ENCODE results near the gene DNM3.
"Not testable (repeated sequence)": the region's sequence is repeated elsewhere in the genome, so short reads cannot be mapped to it uniquely, and the experiment has no call there.

DNM3 gene

GRCh38 chr1:172293429-172293828, 452.1 kb downstream of the DNM3 start:
- DNase-seq: no peak

GRCh38 chr1:172298141-172298540, 456.8 kb downstream of the DNM3 start:
- no peak for DNase-seq

- no peak for DNase-seq
Observed at GRCh38 chr1:172298911-172299310, 457.6 kb downstream of the DNM3 start.

GRCh38 chr1:172299515-172299914, 458.2 kb downstream of the DNM3 start:
- no peak for DNase-seq

GRCh38 chr1:172307508-172307907, 466.2 kb downstream of the DNM3 start:
- not testable (repeated sequence) for DNase-seq

GRCh38 chr1:172308142-172308541, 466.8 kb downstream of the DNM3 start:
- no peak for DNase-seq

- no peak for DNase-seq
Observed at GRCh38 chr1:172308577-172308976, 467.3 kb downstream of the DNM3 start.

GRCh38 chr1:172320733-172321132, 479.4 kb downstream of the DNM3 start:
- no peak for DNase-seq

GRCh38 chr1:172321451-172321850, 480.2 kb downstream of the DNM3 start:
- DNase-seq: peak; percentile 9

- peak; percentile 73 for DNase-seq
Observed at GRCh38 chr1:172322219-172323061, 481.1 kb downstream of the DNM3 start.

GRCh38 chr1:172323686-172324085, 482.4 kb downstream of the DNM3 start:
- no peak for DNase-seq

- DNase-seq: no peak
Observed at GRCh38 chr1:172324086-172324485, 482.8 kb downstream of the DNM3 start.

- no peak for DNase-seq
Observed at GRCh38 chr1:172324761-172325160, 483.5 kb downstream of the DNM3 start.

- DNase-seq: no peak
Observed at GRCh38 chr1:172325531-172325930, 484.2 kb downstream of the DNM3 start.

GRCh38 chr1:172326136-172326535, 484.8 kb downstream of the DNM3 start:
- DNase-seq: no peak

- DNase-seq: no peak
Observed at GRCh38 chr1:172328266-172328665, 487.0 kb downstream of the DNM3 start.

GRCh38 chr1:172332230-172332629, 490.9 kb downstream of the DNM3 start:
- DNase-seq: no peak

- DNase-seq: no peak
Observed at GRCh38 chr1:172335377-172335776, 494.1 kb downstream of the DNM3 start.

GRCh38 chr1:172338295-172338735, 497.0 kb downstream of the DNM3 start:
- DNase-seq: no peak

- no peak for DNase-seq
Observed at GRCh38 chr1:172339842-172340241, 498.5 kb downstream of the DNM3 start.

- no peak for DNase-seq
Observed at GRCh38 chr1:172340520-172340919, 499.2 kb downstream of the DNM3 start.

- no peak for DNase-seq
Observed at GRCh38 chr1:172341697-172342096, 500.4 kb downstream of the DNM3 start.

GRCh38 chr1:172342584-172343239, 501.4 kb downstream of the DNM3 start:
- no peak for DNase-seq
